HEK293 (cell line): Measurements from ENCODE around the gene ANKRD39.

ENCODE experiments used
- CTCF ChIA-PET: fragments of 350-600 bp; formaldehyde crosslinking; extraction: SDS; loops from one replicate; lab custom pipeline; 2021; ENCODE audit warnings: antibody characterized with exemption; lab: Yijun Ruan, JAX
- POLR2A ChIA-PET: fragments of 300-600 bp; formaldehyde crosslinking; extraction: SDS; loops from one replicate; lab custom pipeline; 2020; ENCODE audit warnings: antibody characterized with exemption, inconsistent platforms; lab: Yijun Ruan, JAX
- H3K27ac ChIP-seq: fragments of 200-500 bp; sonication (Bioruptor generic); 2 replicates; pipeline ENCODE4 v1.5.1; 2014; ENCODE audit warnings: low read depth, low read length, control low read depth, inconsistent platforms; ENCODE audit errors: extremely low read depth
- H3K36me3 ChIP-seq, 2 experiments: fragments of 200-500 bp in 1 of 2; sonication (Bioruptor generic) in 1 of 2; 1 replicate in 1 of 2; 2 replicates in 1 of 2; pipeline ENCODE4 v1.5.1; 2014 to 2017; ENCODE audit warnings: inconsistent platforms in 2 of 2, low read length in 2 of 2; ENCODE audit not compliant: control insufficient read depth in 2 of 2, insufficient read depth in 1 of 2
- H3K4me1 ChIP-seq: fragments of 200-500 bp; sonication (Bioruptor generic); 2 replicates; pipeline ENCODE4 v1.5.1; 2014; ENCODE audit warnings: mild to moderate bottlenecking, low read length, inconsistent platforms; ENCODE audit not compliant: control insufficient read depth, insufficient read depth
- H3K4me3 ChIP-seq: 2 replicates; pipeline ENCODE4 v1.5.1; 2011; ENCODE audit warnings: low read depth, mild to moderate bottlenecking, control low read depth, low read length, moderate library complexity
- H3K9me3 ChIP-seq: fragments of 200-500 bp; sonication (Bioruptor generic); 2 replicates; pipeline ENCODE4 v1.5.1; 2014; ENCODE audit warnings: low read depth, low read length, inconsistent platforms; ENCODE audit not compliant: control insufficient read depth, insufficient read depth
- EGR2 ChIP-seq: fragments of 450-650 bp; formaldehyde crosslinking; IDR thresholded peaks from 2 replicates; pipeline ENCODE4 v1.5.1; 2016; ENCODE audit warnings: low read depth, missing biosample characterization, missing genetic modification characterization
- HOXA7 ChIP-seq: sonication (generic); formaldehyde crosslinking; IDR thresholded peaks from 2 replicates; pipeline ENCODE4 v1.8.1; 2022; ENCODE audit warnings: missing genetic modification reagents, borderline replicate concordance
- PRDM10 ChIP-seq: fragments of 450-650 bp; formaldehyde crosslinking; IDR thresholded peaks from 2 replicates; pipeline ENCODE4 v1.5.1; 2016; ENCODE audit warnings: missing biosample characterization, missing genetic modification characterization
- SP2 ChIP-seq: fragments of 450-650 bp; formaldehyde crosslinking; IDR thresholded peaks from 2 replicates; pipeline ENCODE4 v1.5.1; 2016; ENCODE audit warnings: missing biosample characterization, missing genetic modification characterization
- YY1 ChIP-seq: fragments of 450-650 bp; formaldehyde crosslinking; IDR thresholded peaks from 2 replicates; pipeline ENCODE4 v1.5.1; 2018; ENCODE audit warnings: missing biosample characterization, missing genetic modification characterization
- ZNF114 ChIP-seq: fragments of 450-650 bp; formaldehyde crosslinking; IDR thresholded peaks from 2 replicates; pipeline ENCODE4 v1.5.0; 2017; ENCODE audit warnings: missing biosample characterization, missing genetic modification characterization
- ZNF16 ChIP-seq: fragments of 450-650 bp; formaldehyde crosslinking; IDR thresholded peaks from 2 replicates; pipeline ENCODE4 v1.5.1; 2016; ENCODE audit warnings: low read depth, missing biosample characterization, missing genetic modification characterization
- ZNF174 ChIP-seq: fragments of 450-650 bp; formaldehyde crosslinking; IDR thresholded peaks from 2 replicates; pipeline ENCODE4 v1.5.0; 2017; ENCODE audit warnings: missing biosample characterization, mild to moderate bottlenecking, missing genetic modification characterization
- ZNF394 ChIP-seq: fragments of 450-650 bp; formaldehyde crosslinking; IDR thresholded peaks from 2 replicates; pipeline ENCODE4 v1.5.1; 2016; ENCODE audit warnings: missing biosample characterization, missing genetic modification characterization, mild to moderate bottlenecking, moderate library complexity, borderline replicate concordance
- ZNF501 ChIP-seq: fragments of 450-650 bp; formaldehyde crosslinking; IDR thresholded peaks from 2 replicates; pipeline ENCODE4 v1.5.1; 2016; ENCODE audit warnings: missing biosample characterization, missing genetic modification characterization
- ZNF514 ChIP-seq: fragments of 450-650 bp; formaldehyde crosslinking; IDR thresholded peaks from 2 replicates; pipeline ENCODE4 v1.5.1; 2016; ENCODE audit warnings: missing biosample characterization, missing genetic modification characterization
- ZNF558 ChIP-seq: fragments of 450-650 bp; formaldehyde crosslinking; IDR thresholded peaks from 2 replicates; pipeline ENCODE4 v1.5.1; 2016; ENCODE audit warnings: missing biosample characterization, missing genetic modification characterization
- ZNF560 ChIP-seq: fragments of 450-650 bp; formaldehyde crosslinking; IDR thresholded peaks from 2 replicates; pipeline ENCODE4 v1.5.1; 2017; ENCODE audit warnings: missing biosample characterization, missing genetic modification characterization, borderline replicate concordance
- ZNF654 ChIP-seq: fragments of 450-650 bp; formaldehyde crosslinking; IDR thresholded peaks from 2 replicates; pipeline ENCODE4 v1.5.1; 2016; ENCODE audit warnings: low read depth, missing biosample characterization, missing genetic modification characterization
- TF ChIP-seq, protein P1 (sequence below): fragments of 450-650 bp; formaldehyde crosslinking; conservative IDR thresholded peaks from 2 replicates; pipeline ENCODE4 v1.5.1; 2016; ENCODE audit warnings: low read depth, missing biosample characterization, missing genetic modification characterization
- TF ChIP-seq, protein P2 (sequence below): fragments of 450-650 bp; formaldehyde crosslinking; IDR thresholded peaks from 2 replicates; pipeline ENCODE4 v1.5.1; 2017; ENCODE audit warnings: missing biosample characterization, missing genetic modification characterization
- TF ChIP-seq, protein P3 (sequence below): fragments of 450-650 bp; formaldehyde crosslinking; IDR thresholded peaks from 2 replicates; pipeline ENCODE4 v1.5.1; 2016; ENCODE audit warnings: missing biosample characterization, missing genetic modification characterization

Gene ANKRD39

GRCh38 chr2:96832408-96832753 is 25.4 kb downstream of the ANKRD39 start:
- Histone ChIP-seq H3K27ac (peak overlapping the region; percentile 46; the same call in 1 of the 2 replicates), H3K9me3 (no peaks in the 10 kb centered on the region), H3K4me1 (peaks cover 4% of the 10 kb centered on the region; the same call in 1 of the 2 replicates), H3K36me3 (peaks cover 26 to 78% of the 10 kb centered on the region in 2 experiments), H3K4me3 (no peak overlapping the region)
- TF ChIP-seq HOXA7 (CRISPR knock-in tag): no peak
- TF ChIP-seq, protein P1, sequence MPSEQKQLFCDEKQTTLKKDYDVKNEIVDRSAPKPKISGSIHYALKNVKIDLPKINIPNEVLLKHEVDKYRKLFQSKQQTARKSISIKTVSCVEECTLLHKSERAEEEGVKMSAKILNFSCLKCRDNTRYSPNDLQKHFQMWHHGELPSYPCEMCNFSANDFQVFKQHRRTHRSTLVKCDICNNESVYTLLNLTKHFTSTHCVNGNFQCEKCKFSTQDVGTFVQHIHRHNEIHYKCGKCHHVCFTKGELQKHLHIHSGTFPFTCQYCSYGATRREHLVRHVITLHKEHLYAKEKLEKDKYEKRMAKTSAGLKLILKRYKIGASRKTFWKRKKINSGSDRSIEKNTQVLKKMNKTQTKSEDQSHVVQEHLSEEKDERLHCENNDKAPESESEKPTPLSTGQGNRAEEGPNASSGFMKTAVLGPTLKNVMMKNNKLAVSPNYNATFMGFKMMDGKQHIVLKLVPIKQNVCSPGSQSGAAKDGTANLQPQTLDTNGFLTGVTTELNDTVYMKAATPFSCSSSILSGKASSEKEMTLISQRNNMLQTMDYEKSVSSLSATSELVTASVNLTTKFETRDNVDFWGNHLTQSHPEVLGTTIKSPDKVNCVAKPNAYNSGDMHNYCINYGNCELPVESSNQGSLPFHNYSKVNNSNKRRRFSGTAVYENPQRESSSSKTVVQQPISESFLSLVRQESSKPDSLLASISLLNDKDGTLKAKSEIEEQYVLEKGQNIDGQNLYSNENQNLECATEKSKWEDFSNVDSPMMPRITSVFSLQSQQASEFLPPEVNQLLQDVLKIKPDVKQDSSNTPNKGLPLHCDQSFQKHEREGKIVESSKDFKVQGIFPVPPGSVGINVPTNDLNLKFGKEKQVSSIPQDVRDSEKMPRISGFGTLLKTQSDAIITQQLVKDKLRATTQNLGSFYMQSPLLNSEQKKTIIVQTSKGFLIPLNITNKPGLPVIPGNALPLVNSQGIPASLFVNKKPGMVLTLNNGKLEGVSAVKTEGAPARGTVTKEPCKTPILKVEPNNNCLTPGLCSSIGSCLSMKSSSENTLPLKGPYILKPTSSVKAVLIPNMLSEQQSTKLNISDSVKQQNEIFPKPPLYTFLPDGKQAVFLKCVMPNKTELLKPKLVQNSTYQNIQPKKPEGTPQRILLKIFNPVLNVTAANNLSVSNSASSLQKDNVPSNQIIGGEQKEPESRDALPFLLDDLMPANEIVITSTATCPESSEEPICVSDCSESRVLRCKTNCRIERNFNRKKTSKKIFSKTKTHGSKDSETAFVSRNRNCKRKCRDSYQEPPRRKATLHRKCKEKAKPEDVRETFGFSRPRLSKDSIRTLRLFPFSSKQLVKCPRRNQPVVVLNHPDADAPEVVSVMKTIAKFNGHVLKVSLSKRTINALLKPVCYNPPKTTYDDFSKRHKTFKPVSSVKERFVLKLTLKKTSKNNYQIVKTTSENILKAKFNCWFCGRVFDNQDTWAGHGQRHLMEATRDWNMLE (tag by site-specific recombination): no peak
- no peak for TF ChIP-seq ZNF560 (tag by site-specific recombination)
- TF ChIP-seq ZNF558 (tag by site-specific recombination): no peak
- no peak for TF ChIP-seq ZNF394 (tag by site-specific recombination)
- TF ChIP-seq, protein P2, sequence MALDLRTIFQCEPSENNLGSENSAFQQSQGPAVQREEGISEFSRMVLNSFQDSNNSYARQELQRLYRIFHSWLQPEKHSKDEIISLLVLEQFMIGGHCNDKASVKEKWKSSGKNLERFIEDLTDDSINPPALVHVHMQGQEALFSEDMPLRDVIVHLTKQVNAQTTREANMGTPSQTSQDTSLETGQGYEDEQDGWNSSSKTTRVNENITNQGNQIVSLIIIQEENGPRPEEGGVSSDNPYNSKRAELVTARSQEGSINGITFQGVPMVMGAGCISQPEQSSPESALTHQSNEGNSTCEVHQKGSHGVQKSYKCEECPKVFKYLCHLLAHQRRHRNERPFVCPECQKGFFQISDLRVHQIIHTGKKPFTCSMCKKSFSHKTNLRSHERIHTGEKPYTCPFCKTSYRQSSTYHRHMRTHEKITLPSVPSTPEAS: no peak
- TF ChIP-seq ZNF654: no peak
- no peak for TF ChIP-seq ZNF16 (tag by site-specific recombination)
- no peak for TF ChIP-seq ZNF114 (tag by site-specific recombination)
- no peak for TF ChIP-seq ZNF174 (tag by site-specific recombination)
- TF ChIP-seq ZNF514 (tag by site-specific recombination): no peak
- TF ChIP-seq PRDM10 (tag by site-specific recombination): no peak
- TF ChIP-seq YY1: no peak
- TF ChIP-seq EGR2 (tag by site-specific recombination): no peak
- TF ChIP-seq, protein P3, sequence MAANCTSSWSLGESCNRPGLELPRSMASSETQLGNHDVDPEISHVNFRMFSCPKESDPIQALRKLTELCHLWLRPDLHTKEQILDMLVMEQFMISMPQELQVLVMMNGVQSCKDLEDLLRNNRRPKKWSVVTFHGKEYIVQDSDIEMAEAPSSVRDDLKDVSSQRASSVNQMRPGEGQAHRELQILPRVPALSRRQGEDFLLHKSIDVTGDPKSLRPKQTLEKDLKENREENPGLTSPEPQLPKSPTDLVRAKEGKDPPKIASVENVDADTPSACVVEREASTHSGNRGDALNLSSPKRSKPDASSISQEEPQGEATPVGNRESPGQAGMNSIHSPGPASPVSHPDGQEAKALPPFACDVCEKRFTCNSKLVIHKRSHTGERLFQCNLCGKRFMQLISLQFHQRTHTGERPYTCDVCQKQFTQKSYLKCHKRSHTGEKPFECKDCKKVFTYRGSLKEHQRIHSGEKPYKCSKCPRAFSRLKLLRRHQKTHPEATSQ: no peak
- no peak for TF ChIP-seq ZNF501 (tag by site-specific recombination)
- TF ChIP-seq SP2 (tag by site-specific recombination): no peak
- POLR2A ChIA-PET: interaction anchor here (1.0 to 2.1 kb wide), 3 partner anchors 8 to 16 kb away, joined by 4 to 6 read pairs (median 4); partner anchors contain the start of gene CNNM3
- CTCF ChIA-PET: interaction anchor here (1.7 kb wide), 1 partner anchor 24 kb away, joined by 3 read pairs; no protein-coding TSS in a partner anchor
